ENCODE data around the gene ADH1B. TPM values are rescaled to one million over a fixed set of nuclear protein-coding genes. Genes with fewer than 3 reads are reported as not detected.
"Not testable (repeated sequence)": the region's sequence is repeated elsewhere in the genome, so short reads cannot be mapped to it uniquely, and the experiment has no call there.

The ADH1B gene
- total and polyA plus RNA-seq, 10 of the 15 experiments (the other 5 are each of a cell fraction or from before 2014, with no cell fraction given) = 1.3 TPM; not detected in 9

GRCh38 chr4:99342624-99343023 lies 21.4 kb upstream of the ADH1B start:
- in situ Hi-C loops (cut with MboI); POLR2A ChIA-PET; H3K27me3 ChIP-seq (replicated peaks in 1 of 2; ENCODE audit: control insufficient read depth in 2 of 2, insufficient read depth in 2 of 2, low read length in 1 of 2); ATAC-seq; FAIRE-seq; RAD21 ChIA-PET (ENCODE audit: unreplicated experiment); CTCF ChIA-PET; H3K4me2 ChIP-seq (ENCODE audit: control insufficient read depth, insufficient read depth); H2AFZ ChIP-seq (ENCODE audit: control insufficient read depth, low read depth, low read length); H3K79me2 ChIP-seq (ENCODE audit: control insufficient read depth, insufficient read depth, low read length); SMC1A ChIA-PET (ENCODE audit: uncharacterized antibody, unreplicated experiment); H3K4me1 ChIP-seq (ENCODE audit: control insufficient read depth, insufficient read depth, low read length); H3K4me3 ChIP-seq; H3K9ac ChIP-seq (ENCODE audit: control insufficient read depth, insufficient read depth, low read length); BruUV-seq (replicated peaks); intact Hi-C loops (cut with micrococcal nuclease; ENCODE audit: unreplicated experiment); H3K27ac ChIP-seq (ENCODE audit: control insufficient read depth, insufficient read depth); DNase-seq (ENCODE audit: low read depth, low spot score); H4K20me1 ChIP-seq (ENCODE audit: control insufficient read depth, insufficient read depth); H3K36me3 ChIP-seq (ENCODE audit: control insufficient read depth in 2 of 2, insufficient read depth in 2 of 2, low read length in 1 of 2); H3K9me3 ChIP-seq (replicated peaks; ENCODE audit: control insufficient read depth, insufficient read depth, low read length): not testable (repeated sequence)
- WGBS (ENCODE audit: insufficient coverage, insufficient replicate concordance, low lambda C conversion rate, missing lambda C conversion rate) = 41% methylated on average over 7 of the region's 7 CpGs

- Histone ChIP-seq H3K4me3 (no peak overlapping the region), H3K4me1 (ENCODE audit: control insufficient read depth, insufficient read depth, low read length) (no peaks in the 10 kb centered on the region), H4K20me1 (ENCODE audit: control insufficient read depth, insufficient read depth) (no peaks in the 10 kb centered on the region), H3K79me2 (ENCODE audit: control insufficient read depth, insufficient read depth, low read length) (no peaks in the 10 kb centered on the region), H3K9ac (ENCODE audit: control insufficient read depth, insufficient read depth, low read length) (no peak overlapping the region), H3K36me3 (ENCODE audit: control insufficient read depth in 2 of 2, insufficient read depth in 2 of 2, low read length in 1 of 2) (no peaks in the 10 kb centered on the region), H3K27me3 (replicated peaks in 1 of 2; ENCODE audit: control insufficient read depth in 2 of 2, insufficient read depth in 2 of 2, low read length in 1 of 2) (no peaks in the 10 kb centered on the region), H3K9me3 (replicated peaks; ENCODE audit: control insufficient read depth, insufficient read depth, low read length) (no peaks in the 10 kb centered on the region), H2AFZ (ENCODE audit: control insufficient read depth, low read depth, low read length) (no peak overlapping the region), H3K27ac (ENCODE audit: control insufficient read depth, insufficient read depth) (no peak overlapping the region), H3K4me2 (ENCODE audit: control insufficient read depth, insufficient read depth) (no peak overlapping the region)
- 0% methylated on average over 1 of the region's 1 CpG for WGBS (ENCODE audit: insufficient coverage, insufficient replicate concordance, low lambda C conversion rate, missing lambda C conversion rate)
- CTCF ChIA-PET = no interaction called here
- in situ Hi-C loops (cut with MboI) = no loop called here
- RAD21 ChIA-PET (ENCODE audit: unreplicated experiment) = no interaction called here
- ATAC-seq (no peak), DNase-seq (ENCODE audit: low read depth, low spot score) (no peak), FAIRE-seq (no peak)
- intact Hi-C loops (cut with micrococcal nuclease; ENCODE audit: unreplicated experiment) = no loop called here
- SMC1A ChIA-PET (ENCODE audit: uncharacterized antibody, unreplicated experiment) = interaction anchor here (0.8 kb wide), 1 partner anchor 415 kb away, joined by 4 read pairs; no protein-coding TSS in a partner anchor
- POLR2A ChIA-PET = no interaction called here
- BruUV-seq (replicated peaks) = no TSS peak
- TF ChIP-seq KLF5 (IDR thresholded peaks at IDR 0.05; ENCODE audit: partially characterized antibody) = no peak
- no peak for TF ChIP-seq CBFB (IDR thresholded peaks at IDR 0.05; ENCODE audit: low read depth)
- TF ChIP-seq BHLHE40 (IDR thresholded peaks at IDR 0.05; ENCODE audit: borderline replicate concordance in 1 of 2, low read depth in 2 of 2, low read length in 1 of 2) = no peak
- no peak for TF ChIP-seq BACH1 (IDR thresholded peaks at IDR 0.05; ENCODE audit: borderline replicate concordance)
- no peak for TF ChIP-seq RUNX3 (IDR thresholded peaks at IDR 0.05; ENCODE audit: low read length)
- TF ChIP-seq MTA3 (IDR thresholded peaks at IDR 0.05; ENCODE audit: borderline replicate concordance, low read length) = no peak
- TF ChIP-seq NR2C2 (IDR thresholded peaks at IDR 0.05; ENCODE audit: borderline replicate concordance, control insufficient read depth, insufficient read length, low read depth) = no peak
- no peak for TF ChIP-seq ZZZ3 (IDR thresholded peaks at IDR 0.05; ENCODE audit: control insufficient read depth, insufficient read length, low read depth)
- TF ChIP-seq NFXL1 (IDR thresholded peaks at IDR 0.05; ENCODE audit: borderline replicate concordance) = no peak
Observed at GRCh38 chr4:99341426-99341825, 20.2 kb upstream of the ADH1B start.

Data from GM12878 (cell line).